NCI-H2171 treated with DMSO at 0.1 percent for 48 hours (cell line): Measurements from ENCODE around the gene HRH4.
A peak's percentile ranks its signal among the peaks of the same experiment; 100 is the strongest.

Experiments
- DNase-seq: peaks from one replicate; lab custom pipeline; 2025; lab: John Stamatoyannopoulos, UW

The HRH4 gene, protein sequence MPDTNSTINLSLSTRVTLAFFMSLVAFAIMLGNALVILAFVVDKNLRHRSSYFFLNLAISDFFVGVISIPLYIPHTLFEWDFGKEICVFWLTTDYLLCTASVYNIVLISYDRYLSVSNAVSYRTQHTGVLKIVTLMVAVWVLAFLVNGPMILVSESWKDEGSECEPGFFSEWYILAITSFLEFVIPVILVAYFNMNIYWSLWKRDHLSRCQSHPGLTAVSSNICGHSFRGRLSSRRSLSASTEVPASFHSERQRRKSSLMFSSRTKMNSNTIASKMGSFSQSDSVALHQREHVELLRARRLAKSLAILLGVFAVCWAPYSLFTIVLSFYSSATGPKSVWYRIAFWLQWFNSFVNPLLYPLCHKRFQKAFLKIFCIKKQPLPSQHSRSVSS

DNA sequence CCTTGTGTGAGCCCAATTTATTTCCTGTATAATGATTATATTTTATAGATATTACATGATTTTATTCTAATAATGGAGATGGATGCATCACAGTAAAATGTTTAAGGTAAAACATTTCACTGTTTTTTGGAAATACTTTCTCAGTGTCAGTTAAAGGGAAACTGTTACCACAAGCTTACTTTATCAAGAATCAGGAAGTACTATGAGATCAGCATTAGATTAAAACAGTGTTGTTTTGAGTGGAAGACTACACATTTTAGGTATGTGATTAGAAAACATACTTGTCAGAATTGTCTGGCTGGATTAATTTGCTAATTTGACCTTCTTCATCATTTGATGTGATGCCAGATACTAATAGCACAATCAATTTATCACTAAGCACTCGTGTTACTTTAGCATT is at the start of gene HRH4:
Gene HRH4 (plus strand): TSS at position 250 of the 400 bp plus-strand sequence. CDS start 92 bp downstream, at position 342.
- DNase-seq = no peak

DNA sequence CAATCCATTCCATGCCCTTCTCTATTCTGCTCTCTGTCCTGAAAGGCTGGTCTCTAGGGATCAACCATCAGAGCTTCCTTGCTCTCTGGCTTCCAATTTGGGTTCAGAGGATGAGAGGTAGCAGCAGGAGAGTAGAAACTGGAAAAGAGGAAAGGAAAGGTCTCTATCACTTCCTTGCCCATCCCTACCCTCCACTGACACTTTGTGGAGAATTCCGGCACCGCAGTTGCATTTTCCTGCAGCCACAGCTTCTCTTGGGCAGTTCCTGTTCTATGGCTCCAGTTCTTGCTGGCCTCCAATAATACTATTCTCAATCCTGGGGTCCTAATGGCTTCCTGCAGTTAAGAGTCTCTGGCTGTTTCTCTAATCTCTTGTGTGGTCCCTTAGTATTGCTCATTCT is 47.3 kb upstream of the HRH4 start:
- no peak for DNase-seq

DNA sequence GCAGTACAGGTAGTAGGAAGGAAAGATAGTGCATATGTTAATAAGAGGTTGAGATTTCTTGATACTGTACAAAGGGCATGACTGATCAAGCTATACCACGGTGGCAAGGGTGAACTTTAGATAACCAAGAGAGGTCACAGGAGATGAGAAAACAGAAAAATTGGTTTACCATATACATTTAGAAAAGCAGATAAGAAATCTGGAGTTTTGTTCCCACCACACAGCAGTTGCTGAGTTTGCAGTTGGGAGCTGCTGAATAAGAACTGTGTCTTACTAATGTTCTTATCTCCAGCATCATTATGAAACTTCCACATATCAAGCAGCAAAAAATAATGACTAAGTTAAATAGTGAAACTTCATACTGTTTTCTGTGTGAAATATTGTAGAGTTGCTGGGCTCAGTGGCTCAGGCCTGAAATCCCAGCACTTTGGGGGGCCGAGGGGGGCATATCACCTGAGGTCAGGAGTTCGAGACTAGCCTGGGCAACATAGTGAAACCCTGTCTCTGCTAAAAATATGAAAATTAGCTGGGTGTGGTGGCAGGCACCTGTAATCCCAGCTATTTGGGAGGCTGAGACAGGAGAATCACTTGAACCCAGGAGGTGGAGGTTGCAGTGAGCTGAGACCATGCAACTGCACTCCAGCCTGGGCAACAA is 46.0 kb upstream of the HRH4 start:
- DNase-seq = no peak

DNA sequence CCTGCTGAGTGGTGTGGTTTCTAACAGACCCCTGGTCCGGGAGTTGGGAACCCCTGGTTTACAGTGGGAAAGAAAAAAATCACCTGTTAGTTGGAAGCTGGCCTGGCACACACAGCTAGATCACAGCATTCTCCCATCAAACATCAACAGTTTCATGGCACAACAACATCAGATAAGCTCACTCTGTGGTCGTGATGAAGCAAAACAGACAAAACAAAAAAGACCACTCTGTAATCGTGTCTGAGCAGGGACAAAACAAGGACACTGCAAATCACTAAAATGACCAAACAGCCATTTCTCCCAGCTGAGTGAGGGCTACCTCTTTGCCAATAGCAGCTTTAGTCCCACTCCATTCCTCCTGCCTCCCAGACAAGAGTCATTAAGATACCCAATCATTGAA is 43.0 kb upstream of the HRH4 start:
- DNase-seq = no peak

DNA sequence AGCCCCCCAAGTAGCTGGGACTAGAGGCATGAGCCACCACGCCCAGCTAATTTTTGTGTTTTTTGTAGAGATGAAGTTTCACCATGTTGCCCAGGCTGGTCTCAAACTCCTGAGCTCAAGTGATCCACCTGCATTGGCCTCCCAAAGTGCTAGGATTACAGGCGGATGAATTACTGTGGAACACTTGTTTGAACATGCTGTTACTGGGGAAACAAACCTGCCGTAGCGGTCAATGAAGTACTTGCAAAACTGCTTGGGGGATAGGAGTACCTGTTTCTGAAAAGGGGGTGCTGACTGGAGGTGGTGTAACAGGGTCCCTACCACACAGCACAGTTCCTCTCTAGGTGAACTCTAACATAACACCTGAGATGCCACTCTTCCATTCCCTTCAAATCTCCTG is 39.9 kb upstream of the HRH4 start:
- DNase-seq = no peak

DNA sequence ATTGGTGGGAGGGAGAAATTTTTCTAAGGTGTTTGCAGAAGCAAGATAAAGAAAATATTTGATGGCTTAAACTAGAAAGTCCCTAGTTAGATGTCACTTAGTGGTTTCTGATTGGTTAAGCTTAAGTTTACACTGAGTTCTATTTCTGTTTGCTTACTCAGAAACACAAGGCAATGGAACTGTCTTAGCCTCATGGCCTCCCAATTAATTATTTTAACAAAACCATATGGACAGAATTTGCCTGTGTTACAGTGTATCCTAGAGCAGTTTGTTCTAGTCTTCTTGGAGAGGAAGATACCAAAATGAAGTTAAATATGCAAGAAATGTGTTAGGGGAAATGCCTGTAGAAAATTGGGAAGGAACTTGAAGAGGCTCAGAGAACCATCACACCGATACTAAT is 38.6 kb upstream of the HRH4 start:
- DNase-seq = no peak

DNA sequence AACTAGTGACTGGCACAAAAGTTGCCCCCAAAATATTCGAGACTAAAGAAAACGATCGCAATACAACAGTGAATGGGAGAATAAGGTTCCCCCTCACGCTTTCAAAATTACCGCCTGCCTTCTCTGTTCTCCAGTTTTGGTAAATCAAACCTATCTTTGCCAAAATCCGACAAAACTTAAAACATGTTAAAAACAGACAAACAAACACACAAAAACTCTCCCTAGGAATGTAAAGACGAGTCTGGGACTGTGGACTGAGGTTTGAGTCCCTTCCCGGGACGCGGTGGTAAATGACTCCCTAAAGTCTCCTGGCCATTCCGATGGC is 34.4 kb upstream of the HRH4 start:
- DNase-seq = no peak

DNA sequence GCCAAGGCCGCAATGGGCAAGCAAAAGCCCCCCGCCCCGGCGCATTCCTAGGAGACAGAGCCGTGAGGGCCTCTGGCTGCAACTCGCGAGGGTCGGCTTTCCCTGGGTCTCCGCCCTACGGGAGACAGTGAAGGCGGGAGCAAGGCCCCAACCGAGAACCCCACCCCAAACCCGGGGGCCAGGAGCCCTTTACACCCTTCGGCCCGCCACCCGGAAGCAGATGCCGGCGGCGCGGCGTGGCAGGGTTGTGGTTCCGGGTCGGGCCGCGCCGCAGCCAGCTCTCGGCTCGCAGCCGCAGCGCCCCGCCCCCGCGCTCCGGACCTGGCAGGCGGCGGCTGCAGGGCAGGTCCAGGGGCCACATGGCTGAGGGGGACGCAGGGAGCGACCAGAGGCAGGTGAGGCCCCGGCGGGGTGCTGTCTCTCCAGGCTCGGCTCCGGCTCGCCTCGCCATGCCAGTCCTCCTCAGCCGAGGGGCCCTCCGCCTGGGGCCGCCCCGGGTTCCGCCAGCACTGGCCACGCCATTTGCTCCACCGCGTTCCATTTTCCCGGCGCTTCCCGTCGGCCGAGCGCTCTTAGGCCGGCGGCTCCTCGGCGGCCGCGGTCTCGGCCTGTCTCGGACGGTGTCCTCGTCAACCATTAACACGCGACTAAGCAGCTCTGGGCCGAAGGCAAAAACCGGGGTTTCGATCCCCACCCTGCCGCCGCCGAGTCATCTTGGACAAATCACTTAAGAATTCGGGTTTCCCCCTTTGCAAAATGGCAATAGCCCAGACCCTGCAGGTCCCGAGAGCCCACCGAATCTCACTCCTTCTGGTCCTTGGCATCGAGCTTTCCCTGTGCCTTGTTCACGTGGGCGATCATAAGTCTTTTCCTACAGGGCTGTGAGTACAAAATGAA is 33.8 kb upstream of the HRH4 start, which contains the start of gene IMPACT:
Gene IMPACT (plus strand): TSS at position 273 of the 897 bp plus-strand sequence. CDS start 87 bp downstream, at position 360.
- DNase-seq = peak; percentile 87

DNA sequence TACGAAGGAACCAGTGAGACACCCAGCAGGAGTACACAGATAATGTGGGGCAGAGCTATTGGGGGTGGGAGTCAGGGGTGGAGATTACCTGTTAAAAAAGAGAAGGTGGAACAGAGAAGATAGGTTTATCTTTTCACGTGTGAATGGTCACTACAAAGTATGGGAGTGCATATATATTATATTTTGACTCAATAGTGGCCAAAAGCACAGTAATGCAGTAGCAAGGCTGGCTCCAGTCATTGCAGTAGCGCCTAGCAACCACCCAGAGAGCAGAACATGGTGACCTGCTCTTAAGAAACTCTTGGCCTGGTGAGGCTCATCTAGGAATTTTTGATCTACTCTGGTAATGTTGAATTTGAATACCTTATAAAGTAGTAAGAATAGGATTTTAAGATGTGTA is 33.0 kb upstream of the HRH4 start:
- DNase-seq = peak; percentile 10

DNA sequence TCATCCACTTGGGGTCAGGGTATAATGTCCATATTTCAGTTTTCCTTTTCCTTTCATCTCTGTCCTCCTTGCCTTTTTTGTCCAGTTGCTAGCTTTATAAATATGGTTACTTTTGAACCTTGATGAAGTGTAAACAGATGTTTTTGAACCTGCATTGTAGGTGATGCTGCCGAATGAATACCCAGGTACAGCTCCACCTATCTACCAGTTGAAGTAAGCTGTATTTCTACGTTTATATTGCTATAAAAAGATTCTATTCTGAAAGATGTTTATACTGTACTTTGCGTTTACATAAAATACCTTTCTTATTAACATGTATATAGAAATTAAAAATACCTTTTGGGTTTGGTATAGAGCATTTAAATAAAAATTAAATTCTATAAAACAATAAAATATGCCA is 31.7 kb upstream of the HRH4 start:
- no peak for DNase-seq

DNA sequence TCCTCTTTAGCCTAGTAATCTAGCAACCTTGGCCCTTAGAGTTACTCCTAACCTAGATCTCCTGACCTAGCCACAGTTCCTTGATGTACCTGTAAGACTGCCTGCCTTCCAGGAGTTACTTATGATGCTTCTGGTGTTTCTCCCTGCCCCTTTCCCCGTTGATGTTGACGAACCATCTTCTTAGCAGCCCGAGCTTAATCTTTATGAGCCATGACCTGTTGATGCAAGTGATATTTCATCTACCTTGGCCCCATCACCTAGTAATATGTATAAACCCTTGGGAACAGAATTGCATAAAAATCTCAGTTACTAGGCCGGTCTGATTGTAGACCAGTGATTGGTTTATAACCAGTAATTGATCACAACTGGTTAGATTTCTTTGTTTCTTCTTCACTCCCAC is 31.2 kb upstream of the HRH4 start:
- DNase-seq = no peak

DNA sequence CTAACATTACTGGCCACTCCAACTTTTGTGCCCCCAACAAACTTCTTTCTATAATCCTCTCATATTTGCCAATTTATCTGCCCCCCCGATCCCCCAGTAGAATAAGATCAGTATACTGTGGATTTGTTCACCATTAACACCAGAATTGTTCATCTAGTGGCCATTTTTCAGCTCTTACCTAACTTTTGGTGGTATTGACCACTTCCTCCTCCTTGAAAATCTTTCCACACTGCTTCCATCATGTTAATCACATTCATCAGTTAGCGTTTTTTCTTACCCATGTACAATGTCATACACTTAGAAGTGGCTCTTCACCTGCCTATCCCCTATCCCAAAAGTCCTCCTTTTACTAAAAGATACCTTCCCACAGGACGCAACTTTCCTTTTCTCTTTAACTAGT is 27.8 kb upstream of the HRH4 start:
- no peak for DNase-seq

DNA sequence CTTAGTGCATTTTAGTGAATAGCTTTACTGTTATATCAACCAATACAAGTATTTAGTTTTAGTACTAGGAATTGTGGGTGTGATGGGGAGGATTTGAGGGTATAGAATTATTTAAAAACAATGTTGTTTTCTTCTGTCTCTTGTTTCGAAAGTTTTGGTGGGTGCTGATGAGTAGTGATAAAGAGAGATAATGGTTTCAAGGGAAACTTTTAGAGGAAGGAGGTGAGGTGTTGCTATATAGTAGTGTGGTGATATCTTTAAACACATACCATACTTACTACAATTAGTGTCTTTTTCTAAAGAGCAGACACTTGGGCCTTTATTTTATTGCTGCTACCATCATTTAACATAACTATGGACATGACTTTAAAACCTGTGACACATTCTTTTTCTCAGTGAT is 23.5 kb upstream of the HRH4 start:
- no peak for DNase-seq

DNA sequence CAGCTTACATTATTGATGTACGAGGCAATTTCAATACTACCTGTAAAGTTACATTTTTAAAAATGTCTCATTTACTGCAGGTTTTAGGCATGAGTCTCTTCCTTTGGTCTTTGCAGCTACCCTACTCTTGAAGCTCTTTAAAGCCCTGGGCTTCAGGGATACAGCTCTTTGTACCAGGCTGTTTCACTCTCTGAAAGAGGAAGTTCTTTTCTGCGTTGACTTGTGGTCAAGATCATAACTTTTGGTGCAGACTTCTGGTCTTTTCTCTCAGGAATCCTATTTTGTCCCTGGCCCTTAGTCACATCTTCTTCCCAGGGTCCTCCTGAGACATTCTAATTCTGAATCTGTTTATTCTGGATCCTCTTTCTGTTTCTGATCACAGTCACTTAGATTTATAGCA is 16.6 kb upstream of the HRH4 start:
- no peak for DNase-seq

DNA sequence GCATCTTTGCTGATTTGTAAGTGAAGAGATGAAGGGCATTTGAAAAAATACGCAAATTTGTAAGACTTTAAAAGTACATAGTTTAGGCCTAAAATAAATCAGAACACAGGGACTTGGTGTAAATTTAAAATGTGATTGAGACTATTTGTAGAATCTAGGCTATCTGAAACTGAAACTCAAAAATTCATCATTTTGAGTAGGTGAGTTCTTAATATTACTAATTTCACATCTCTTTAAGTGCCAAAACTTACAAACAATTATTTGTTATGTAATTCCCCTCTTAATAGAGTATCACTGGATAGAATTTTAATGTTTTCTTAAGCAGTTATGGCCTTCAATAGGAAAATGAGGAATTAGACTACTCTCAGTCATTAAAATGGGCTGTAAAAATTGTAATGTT is 14.0 kb upstream of the HRH4 start:
- DNase-seq = no peak

DNA sequence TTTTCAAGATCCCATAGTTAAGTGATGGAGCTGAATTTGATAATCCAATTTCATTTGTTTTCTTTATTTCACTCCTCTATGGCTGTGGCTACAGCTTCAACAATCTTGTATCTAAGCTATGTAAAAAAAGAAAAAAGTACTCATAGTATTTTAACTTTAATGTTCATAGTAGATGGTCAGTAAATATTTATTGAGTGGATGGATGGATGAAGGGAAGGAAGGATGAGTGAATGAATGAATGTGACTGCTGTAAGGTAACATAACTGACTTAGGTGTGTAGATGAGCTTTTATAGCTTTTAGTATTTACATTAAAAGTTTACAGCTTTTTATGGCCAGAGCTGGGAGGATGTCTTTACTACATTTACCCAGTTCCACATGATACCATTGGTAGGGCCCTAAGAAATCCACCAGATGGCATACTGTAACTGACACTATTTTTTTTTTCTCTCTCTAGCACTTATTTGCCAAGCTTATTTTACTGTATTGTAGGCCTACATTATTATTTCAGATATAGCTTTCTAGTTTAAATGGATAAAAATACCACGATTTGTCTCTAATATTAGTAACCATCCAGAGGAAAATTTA is 13.4 kb upstream of the HRH4 start:
- peak; percentile 82 for DNase-seq

DNA sequence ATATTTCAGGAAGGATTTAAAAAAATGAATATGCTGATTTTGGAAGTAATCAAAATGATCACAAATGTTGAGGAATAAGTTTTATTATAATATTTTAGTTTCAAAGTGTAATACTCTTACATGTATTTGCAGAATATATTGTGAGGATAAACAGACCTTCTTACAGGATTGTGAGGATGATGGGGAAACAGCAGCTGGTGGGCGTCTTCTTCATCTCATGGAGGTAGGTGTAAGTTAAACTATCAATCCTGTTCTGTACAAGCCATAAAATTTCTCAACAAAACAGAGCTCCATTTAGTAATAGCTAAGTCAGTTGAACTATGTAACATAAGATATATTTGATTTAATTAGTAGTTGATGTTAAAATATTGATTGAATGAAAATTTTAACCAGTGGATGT is 12.5 kb upstream of the HRH4 start:
- DNase-seq = no peak

DNA sequence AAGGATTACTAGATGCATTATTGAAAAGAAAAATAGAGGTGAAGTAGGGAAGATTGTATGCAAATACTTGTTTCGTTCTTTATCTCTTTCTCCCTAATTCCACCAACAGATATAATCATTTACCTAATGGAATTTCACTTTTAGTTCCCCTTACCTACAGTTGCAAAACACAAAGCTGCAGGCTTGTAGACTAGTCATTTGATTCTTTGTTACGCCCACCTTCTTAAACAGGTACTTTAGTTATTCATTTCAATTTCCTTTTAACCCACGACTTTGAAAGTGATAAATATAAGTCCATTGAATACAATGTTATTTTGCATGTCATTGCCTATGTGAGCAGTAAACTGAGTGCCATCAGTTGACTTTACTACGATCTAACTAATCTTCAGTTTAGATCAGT is 3.9 kb upstream of the HRH4 start:
- no peak for DNase-seq

DNA sequence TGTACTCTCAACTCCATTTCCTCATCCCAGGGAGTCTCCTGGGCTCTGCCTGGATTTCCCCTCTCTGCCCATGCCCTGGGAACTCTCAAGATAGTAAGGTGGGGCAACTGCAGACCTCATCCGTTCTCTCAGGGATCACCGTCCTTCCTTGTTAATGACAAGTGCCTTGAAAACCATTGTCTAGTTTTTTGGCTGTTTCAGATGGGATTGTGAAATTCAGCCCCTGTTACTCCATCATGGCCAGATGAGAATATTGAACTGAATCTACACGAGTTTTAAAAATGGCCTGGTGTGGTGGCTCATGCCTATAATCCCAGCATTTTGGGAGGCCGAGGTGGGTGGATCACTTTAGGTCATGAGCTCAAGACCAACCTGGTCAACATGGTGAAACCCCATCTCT is 665 bp upstream of the HRH4 start:
- DNase-seq = no peak

DNA sequence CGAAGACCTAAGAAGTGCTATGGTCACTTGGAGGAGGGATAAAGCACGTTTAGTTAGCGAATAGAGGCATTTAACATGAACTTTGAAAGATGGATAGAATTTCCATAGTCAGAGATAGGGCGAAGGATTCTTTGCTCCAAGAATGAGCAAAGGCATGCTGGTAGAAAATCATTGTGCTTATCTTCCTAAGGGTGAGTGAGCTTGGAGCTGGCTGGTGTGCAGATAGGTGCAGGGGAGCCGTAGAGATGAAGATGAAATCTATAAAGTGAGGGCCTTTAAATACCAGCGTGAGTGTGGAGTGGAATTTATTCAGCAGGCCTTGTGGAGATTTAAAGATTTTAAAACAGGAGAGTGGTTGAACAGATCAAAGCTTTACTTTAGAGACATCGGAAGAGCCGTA is 1.6 kb downstream of the HRH4 start:
- no peak for DNase-seq

DNA sequence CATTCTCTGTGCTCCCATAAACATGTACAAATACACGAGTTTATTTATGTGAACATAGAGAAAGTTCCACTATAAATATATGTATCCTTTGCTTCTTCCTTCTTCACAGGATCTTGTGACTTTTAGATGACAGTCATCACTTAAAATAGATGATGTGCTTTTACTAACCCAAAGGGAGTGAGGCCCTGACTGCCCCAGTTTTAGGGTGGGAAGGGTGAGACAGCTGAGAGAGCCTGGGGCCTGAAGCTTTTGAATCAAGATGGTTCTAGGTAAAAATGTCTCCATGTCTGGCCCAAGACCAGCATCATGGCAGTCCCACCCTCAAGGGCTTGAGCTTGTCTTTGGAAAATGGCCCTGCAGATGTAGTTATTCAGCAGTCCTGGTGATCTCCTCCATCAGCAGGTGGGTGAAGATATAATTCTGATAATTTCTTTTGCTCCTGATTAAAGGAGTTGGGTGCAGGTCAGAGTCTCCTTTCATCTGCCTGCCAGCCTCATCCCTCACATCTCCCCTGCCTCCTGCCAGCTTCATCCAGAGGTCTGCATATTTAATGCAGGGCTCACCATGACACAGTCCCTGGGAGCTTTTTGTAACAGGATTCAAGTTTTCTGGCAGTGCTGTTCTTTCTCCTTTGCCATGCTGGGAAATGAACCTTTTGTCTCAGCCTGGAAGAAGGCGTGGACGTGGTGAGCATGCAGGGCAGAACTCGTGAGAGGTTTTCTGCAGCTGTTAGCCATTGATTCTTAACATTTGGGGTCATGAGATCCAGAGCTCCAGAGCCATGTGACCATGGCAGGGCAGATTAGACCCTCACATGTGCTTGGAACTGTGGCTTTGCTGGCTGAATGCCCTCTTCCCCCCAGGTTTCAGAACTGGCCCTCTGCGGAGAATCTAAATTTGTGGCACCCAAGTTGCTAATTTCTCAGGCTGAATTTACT is 2.7 kb downstream of the HRH4 start:
- no peak for DNase-seq
